NT2/D1 (cell line): ENCODE results near the gene EPB41.
"Not testable (repeated sequence)": the region's sequence is repeated elsewhere in the genome, so short reads cannot be mapped to it uniquely, and the experiment has no call there.

ENCODE experiments used
- SUZ12 ChIP-seq: IDR thresholded peaks from 2 replicates; pipeline ENCODE4 v1.6.1; 2011; ENCODE audit not compliant: insufficient read length, insufficient read depth; ENCODE audit errors: extremely low read depth
- YY1 ChIP-seq: IDR thresholded peaks from 2 replicates; pipeline ENCODE4 v1.6.1; 2011; ENCODE audit not compliant: insufficient read length, insufficient read depth

DNA sequence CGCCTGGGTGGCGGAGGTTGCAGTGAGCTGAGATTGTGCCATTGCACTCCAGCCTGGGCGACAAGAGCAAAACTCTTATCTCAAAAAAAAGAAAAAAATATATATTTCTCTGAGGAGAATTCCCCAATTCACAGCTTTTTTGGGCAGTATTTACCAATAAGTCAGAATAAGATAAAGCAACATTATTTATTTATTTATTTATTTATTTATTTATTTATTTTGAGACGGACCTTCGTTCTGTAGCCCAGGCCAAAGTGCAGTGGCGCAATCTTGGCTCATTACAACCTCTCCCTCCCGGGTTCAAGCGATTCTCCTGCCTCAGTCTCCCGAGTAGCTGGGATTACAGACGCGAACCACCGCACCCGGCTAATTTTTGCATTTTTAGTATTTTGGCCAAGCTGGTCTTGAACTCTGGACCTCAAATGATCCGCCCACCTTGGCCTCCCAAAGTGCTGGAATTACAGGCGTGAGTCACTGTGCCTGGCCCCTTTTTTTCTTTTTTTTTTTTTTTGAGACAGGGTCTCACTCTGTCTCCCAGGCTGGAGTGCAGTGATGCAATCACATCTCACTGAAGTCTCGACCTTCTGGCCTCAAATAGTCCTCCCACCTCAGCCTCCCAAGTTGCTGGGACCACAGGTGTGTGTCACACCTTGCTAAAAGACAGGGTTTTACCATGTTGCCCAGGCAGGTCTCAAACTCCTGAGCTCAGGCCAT lies 165.7 kb downstream of the EPB41 start:
- TF ChIP-seq YY1, SUZ12: not testable (repeated sequence)
